ENCODE measurements around the gene HOMER3.
"Not testable (repeated sequence)": the region's sequence is repeated elsewhere in the genome, so short reads cannot be mapped to it uniquely, and the experiment has no call there.

The HOMER3 gene

GRCh38 chr19:18952364-18953003, 11.5 kb upstream of the HOMER3 start:
- not testable (repeated sequence) for DNase-seq (ENCODE audit: low read depth)

DNA sequence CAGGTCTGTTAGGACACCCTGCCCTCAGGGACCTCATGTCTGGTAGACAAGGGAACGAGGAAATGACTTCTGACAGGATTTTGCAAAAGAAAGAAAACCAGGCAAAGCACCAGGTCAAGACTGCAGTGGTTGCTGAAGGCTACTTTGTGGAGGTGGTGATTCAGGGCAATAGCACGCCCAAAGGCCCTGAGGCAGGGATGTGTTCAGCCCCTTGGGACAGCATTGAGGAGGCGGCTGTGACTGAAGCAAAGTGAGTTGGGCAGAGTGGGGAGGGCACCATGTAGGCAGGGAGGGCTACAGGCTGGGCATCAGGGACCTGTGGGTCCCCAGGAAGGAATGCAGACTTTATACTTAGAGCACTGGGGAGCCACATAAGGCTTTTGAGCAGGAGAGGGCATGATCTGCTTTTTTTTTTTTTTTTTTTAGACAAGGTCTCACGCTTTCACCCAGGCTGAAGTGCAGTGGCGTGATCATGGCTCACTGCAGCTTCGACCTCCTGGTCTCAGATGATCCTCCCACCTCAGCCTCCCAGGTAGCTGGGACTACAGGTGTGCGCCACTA, 10.8 kb upstream of the HOMER3 start:
- DNase-seq (ENCODE audit: low read depth) = no peak

DNA sequence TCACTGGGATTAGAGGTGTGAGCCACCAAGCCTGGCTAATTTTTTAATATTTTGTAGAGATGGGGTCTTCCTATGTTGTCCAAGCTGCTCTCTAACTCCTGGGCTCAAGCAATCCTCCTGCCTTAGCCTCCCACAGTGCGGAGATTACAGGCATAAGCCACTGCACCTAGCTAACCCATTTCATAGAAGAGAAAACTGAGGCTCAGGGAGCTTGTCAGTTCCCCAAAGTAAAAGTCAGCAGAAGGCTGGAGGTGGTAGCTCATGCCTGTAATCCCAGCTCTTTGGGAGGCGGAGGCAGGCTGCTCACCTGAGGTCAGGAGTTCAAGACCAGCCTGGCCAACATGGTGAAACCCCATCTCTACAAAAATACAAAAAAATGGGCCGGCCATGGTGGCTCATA, 8.8 kb upstream of the HOMER3 start:
- DNase-seq (ENCODE audit: low read depth) = no peak

GRCh38 chr19:18948976-18949356, 7.9 kb upstream of the HOMER3 start:
- no peak for DNase-seq (ENCODE audit: low read depth)

GRCh38 chr19:18948075-18948975, 7.3 kb upstream of the HOMER3 start:
- DNase-seq (ENCODE audit: low read depth) = no peak

GRCh38 chr19:18946918-18947317, 5.9 kb upstream of the HOMER3 start:
- DNase-seq (ENCODE audit: low read depth) = no peak

DNA sequence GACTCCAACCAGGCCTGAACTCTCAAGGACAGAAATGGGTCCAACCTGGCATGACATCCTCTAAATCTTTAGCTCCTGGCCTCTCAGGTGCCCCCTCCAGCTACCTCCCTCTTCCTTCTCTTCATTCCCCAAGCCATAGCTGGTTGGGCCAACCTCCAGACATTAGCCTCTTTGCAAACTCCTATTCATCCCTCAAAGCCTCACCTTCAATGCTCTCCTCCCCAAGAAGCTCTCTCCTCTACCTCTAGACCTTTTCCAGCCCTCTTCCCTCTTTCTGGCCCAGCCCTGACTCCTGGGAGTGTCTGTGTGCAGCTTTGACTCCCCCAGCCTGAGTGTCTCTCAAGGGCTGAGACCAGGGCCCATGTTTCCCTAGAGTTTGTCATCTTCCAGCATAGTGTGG, 5.3 kb upstream of the HOMER3 start:
- DNase-seq (ENCODE audit: low read depth) = no peak

DNA sequence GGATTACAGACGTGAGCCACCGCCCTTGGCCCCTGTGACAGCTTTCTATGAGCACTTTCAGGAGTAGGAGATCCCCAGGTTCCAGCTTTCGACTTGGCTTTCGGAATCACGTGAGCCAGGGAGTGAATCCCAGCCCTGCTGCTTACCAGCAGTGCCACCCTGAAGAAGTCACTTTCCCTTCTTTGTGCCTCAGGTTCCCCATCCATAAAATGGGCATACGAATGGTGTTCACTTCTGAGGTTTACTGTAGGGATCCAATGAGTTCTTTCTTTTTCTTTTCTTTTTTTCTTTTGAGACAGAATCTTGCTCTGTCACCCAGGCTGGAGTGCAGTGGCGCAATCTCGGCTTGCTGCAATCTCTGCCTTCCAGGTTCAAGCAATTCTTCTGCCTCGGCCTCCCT, 4.3 kb upstream of the HOMER3 start:
- no peak for DNase-seq (ENCODE audit: low read depth)

- no peak for DNase-seq (ENCODE audit: low read depth)
Observed at GRCh38 chr19:18943465-18943864, 2.4 kb upstream of the HOMER3 start.

DNA sequence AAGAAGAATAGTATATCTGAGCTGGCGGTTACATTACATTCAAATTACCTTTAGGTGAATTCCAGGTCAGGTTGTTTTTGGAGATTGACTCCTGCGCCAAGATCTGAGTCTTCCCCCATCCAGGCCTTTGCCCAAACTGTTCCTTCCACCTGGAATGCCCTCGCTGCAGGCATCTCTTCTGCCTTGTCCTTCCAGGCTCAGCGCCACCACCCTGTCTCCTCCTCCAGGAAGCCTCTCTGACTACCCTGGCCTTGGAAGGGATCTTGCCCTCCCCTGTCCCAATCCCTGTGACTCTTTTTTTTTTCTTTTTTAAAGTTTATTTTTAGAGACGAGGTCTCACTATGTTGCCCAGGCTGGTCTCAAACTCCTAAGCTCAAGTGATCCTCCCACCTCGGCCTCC, 1.7 kb upstream of the HOMER3 start:
- no peak for DNase-seq (ENCODE audit: low read depth)

- DNase-seq (ENCODE audit: low read depth) = no peak
Observed at GRCh38 chr19:18941628-18942354, 774 bp upstream of the HOMER3 start.

DNA sequence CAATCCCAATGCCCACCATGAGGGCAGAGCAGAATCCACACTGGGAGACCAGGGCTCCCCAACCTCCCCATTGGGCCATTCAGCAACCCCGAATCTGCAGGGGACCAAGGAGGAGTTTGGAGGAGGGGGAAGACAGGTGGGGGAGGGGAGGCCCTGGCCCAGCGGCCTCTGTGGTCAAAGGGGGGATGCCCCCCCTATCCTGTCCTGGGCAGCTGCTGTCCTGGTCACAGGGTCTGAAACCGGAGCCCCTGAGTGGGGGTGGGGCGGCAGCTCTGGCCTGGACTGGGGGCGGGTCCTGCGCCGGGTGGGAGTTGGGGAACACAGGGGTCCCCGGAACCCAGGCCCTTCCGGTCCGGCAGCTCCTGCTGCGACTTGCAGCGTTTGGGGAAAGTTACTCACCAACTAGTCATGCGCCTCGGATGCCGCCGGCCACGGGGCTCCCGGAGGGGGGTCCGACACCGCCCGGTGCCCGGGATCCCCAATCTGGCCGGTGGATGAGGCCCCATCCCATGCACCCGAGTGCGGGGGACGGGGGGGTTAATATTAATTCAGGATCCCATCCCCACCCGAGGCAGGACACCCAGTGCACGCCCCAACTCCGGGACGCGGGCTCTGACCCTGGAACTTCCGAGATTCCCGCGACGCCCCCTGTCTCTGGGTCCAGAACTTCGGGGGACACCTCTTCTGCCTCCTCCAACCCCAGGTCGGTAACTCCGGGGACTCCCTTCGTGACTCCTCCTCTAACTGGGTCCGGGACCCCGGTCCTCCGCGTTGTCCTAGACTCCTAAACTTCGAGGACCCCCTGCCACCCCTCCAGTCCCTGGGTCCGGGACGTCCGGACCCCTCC, 872 bp downstream of the HOMER3 start:
- no peak for DNase-seq (ENCODE audit: low read depth)

GRCh38 chr19:18939163-18939562, 1.9 kb downstream of the HOMER3 start:
- DNase-seq (ENCODE audit: low read depth) = no peak

- no peak for DNase-seq (ENCODE audit: low read depth)
Observed at GRCh38 chr19:18933297-18933696, 7.7 kb downstream of the HOMER3 start.

DNA sequence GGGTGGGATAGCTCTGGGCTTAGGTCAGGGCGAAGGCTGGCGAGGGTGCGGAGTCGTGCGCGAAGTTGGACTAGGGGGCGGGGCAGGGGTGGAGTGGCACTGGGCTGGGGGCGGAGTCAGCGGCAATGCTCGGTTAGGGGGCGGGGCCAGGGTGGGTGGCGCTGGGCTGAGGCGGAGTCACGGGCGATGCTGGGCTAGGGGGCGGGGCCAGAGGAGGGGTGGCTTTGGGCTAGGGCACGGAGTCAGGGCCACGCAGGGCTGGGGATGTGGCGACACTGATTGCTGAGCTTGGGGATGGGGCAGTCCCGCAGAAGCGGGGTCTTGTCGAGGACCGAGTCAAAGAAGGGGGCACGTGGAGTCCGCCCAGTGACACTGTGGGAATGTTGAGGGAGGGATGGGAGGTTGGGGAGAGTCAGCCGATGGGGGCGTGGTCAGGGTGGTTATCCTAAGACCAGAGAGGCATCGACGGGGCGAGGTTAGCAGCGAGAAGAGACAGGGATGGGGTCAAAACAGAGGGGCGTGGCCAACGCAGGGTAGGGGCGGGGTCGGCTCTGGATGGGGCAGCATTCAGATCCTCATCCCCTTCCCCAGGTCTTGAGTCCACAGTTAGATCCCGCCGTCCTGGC, 8.7 kb downstream of the HOMER3 start:
- peak; percentile 87 for DNase-seq (ENCODE audit: low read depth)

GRCh38 chr19:18931316-18932162, 9.5 kb downstream of the HOMER3 start:
- no peak for DNase-seq (ENCODE audit: low read depth)

- DNase-seq (ENCODE audit: low read depth) = no peak
Observed at GRCh38 chr19:18929311-18929710, 11.7 kb downstream of the HOMER3 start.

GRCh38 chr19:18928018-18928805, 12.8 kb downstream of the HOMER3 start:
- DNase-seq (ENCODE audit: low read depth) = no peak

DNA sequence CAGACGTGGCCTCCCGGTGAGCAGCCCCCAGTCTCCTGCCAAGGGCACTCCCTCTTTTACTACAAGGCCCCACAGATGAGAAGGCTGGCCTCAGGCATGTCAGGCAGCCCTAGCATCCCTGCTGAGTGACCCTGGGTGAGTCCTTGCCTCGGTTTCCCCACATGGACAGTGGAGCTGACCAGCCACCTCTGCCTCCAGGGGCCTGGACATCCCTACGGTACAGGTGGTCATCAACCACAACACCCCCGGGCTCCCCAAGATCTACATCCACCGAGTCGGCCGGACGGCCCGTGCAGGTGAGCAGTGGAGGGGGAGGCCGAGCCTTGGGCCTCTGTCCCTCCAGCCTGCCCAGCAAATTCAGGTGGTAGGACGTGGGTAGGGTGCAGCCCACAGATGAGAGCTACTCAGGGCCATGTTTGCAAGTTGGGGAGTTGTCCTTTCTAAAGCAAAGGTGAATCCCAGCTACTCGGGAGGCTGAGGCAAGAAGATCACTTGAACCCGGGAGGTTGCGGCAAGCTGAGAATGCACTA, 16.3 kb downstream of the HOMER3 start:
- no peak for DNase-seq (ENCODE audit: low read depth)

Measured in activated T-cell treated with anti-CD3 and anti-CD28 coated beads for 48 hours (primary cell).